Hypothalamus (tissue), 51 donors: ENCODE results near the gene C13orf46.

Experiments used
- DNase-seq, 51 donors: peaks; one replicate each; lab custom pipeline; 2025; lab: John Stamatoyannopoulos, UW

C13orf46 gene

GRCh38 chr13:114010401-114011101 lies 36.7 kb upstream of the C13orf46 start:
- no peak for DNase-seq

DNA sequence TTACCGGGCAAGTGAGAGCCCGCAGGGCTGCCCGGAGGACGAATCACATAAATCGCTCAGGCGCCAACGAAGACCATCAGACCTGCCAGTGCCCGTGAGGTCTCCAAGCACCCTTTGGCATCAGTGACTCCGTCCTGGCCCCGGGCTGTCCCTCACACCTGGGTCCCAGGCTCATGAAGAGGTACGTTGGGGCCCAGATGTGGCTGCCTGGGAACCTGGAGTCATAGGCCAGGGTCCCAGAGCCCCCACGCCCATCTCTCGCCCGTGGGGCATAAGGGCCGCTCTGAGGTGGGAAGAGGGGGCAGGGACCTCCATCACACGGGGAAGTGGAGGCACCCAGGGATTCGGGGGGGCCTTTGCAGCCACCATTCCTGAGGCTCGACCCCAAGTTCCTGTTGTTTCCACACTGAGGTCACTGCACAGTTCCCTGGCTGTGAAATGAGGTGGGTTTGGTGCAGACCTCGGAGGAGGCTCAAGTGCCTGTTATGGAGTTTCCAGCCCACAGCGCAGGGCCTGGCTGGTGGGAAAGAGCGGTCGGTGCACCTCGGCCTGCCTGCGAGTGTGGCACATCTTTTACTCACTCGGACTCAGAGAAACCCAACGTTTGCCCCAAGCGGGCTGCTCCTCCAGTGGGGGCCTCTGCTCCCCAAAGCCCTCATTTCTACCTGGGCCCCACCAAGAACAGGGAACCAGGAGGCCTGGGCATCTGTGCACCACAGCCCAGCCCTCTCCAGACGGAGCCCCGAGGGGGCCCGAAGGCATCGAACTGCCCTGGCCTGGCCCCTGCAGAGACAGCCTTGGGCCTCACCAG lies 35.9 kb upstream of the C13orf46 start:
- DNase-seq, result no peak

DNA sequence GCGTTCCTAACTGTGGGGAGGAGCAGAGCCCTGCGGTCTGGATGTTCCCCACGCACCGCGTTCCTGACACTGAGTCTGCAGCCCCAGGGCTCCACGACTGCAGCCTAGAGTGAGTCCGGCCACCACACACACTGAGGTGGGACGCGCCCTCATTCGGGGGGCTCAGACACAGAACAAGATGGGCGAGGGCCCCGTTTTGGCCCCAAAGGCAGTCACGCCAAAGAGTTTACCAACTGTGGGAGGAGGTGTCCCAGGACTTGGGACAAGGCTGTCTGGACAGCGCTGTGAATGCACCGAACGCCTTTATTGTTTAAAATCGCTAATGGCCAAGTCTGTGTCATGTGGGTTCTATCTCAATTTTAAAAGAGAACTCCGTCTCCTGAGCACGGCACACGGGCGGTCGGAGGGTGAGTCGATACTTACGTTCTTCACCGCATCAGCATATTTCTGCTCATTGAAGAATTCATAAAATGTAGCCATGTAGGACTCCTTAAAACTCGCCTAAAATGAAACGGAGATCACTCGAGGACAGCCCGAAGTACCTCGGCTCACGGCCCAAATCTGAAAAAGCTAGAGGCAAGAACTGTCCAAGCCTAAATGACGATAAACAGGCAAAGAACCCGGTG lies 35.2 kb upstream of the C13orf46 start:
- no peak for DNase-seq

DNA sequence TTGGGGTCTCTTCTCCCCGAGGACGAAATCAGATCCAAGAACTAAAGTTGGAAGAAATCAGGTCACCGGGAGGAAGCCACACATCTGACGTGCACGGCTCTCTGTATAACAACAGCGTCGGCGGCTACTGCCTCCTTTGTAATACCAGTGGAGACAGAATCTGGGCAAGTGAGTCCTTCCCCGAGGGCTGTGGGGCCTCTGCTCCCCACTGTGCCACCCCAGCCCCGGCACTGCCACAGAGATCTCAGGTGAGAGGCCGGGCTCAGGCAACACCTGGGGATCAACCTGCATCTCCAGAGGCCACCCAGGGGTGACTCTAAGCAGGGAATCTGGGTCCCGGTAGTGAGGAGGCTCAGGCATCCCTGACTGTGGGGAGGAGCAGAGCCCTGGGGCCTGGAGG lies 33.7 kb upstream of the C13orf46 start:
- no peak for DNase-seq

DNA sequence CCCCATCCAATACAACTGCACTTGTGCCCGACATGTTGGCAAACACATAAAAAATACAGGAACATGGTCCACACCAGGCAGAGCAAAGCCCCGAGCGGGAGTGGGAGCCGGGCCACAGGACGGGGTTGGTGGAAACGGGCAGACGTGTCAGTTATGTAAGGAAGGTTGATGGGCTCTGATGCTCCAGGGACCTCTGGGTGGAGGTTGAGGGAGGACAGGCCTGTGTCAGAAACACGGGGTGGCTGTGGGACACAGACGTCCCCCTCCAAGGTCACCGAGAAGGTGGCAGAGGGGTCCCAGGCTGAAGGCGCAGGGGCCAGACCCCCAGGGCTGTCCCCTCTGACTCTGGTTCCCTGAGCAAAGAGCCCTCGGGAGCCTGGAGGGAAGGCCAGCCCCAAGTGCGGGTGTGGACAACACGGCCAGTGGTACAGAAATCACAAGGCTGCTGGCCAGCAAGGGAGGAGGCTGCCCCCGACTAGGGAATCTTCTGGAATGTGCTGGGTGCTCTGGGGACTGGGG lies 31.4 kb upstream of the C13orf46 start:
- DNase-seq, result no peak

DNA sequence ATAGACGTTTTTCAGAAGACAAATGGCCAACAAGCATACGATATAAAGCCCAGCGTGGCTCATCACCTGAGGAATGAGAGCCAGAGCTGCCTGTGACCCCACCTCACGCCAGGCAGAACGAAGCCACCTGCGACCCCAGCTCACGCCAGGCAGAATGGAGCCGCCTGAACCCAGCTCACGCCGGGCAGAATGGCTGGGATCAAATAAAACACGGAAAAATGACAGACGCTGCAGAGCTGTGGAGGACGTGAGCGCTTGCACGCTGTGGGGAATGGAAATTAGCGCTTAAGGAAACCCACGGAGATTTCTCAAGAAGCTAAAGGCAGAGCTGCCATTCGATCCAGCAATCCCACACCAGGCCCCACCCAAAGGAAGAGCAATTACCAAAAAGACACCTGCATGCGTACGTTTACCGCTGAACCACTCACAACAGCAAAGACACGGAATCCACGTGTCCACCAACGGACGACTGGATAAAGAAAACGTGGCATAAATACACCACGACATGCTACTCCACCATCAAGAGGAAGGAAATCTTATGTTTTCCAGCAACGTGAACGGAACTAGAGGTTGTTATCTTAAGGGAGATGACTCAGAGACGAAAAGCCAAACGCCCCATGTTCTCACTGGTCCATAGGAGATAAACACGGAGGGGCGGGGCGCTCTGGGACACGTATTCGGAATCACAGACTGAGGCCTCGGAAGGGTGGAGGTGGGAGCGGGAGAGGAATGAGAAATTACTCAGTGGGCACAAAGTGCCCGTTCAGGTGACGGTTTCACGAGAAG lies 30.7 kb upstream of the C13orf46 start:
- DNase-seq, result no peak

DNA sequence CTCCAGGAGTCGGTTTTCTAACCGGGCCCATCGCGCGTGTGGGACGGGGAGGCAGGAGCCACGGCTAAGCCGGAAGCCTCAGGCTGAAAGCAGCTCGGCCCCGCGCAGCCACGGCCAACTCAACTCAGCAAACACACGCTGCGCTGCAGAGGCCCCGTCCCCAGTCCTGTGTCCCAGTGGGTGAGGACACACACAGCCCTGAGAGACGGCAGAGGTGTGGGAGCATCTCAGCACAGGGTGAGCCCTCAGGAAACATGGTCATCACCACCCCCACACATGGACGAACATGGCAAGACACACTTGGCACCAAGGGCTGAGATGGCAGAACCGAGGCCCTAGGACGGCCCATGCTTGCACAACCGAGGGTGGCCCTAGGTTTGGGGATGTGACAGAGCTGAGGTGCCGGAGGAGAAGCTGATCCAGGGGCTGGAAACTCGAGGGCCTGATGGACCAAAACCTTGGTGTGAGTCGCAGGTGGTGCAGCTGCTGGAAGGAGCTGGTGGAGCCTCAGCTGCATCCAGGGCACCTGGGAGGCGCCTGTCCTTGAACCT lies 29.0 kb upstream of the C13orf46 start:
- no peak for DNase-seq

- DNase-seq, result no peak
Measured at GRCh38 chr13:114002009-114002544, 28.2 kb upstream of the C13orf46 start.

- DNase-seq, result no peak
Measured at GRCh38 chr13:114001331-114002008, 27.6 kb upstream of the C13orf46 start.

DNA sequence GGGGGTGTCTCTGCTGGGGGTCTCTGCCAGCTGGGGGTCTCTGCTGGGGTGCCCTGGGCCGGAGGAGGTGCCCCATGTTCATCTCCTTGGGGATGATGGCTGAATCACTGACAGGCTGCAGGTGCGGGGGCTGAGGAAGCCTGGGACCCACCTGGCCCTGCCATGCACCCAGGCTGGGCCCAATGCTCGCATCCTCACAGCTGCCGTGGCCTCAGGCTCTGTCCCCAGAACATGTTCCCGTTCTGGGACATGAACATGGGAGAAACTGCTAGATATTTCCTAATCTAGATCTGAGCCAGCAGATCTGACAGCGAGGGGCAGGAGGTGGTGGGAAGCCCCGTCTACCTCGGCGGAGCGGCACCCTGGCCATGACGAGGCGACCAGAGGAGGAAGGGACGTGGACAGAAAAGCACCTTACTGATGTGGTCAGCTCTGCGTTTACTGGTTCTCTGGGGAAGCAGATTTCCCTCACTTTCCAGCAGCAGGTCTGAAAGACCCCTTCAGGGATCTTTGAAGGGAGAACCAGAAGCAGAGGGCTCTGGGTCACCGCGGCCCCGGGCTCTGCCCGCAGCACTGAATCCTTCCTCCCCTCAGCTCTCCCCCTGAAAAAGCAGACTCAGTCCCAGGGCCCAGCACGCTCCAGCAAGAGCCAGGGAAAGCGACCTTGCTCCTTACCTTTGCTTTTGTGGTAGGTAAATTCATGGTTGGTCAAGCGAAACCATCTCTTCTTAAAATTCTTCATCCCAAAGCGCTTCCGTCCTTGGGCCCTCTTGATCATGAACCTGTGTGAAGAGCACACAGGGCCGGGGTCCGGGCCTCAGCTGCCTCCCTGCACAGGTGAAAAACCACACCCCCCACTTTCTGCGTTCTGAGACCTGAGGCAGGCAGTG lies 26.5 kb upstream of the C13orf46 start:
- no peak for DNase-seq

GRCh38 chr13:113999618-113999910 lies 25.7 kb upstream of the C13orf46 start:
- DNase-seq, result no peak

- no peak for DNase-seq
Measured at GRCh38 chr13:113998781-113999617, 25.1 kb upstream of the C13orf46 start.

DNA sequence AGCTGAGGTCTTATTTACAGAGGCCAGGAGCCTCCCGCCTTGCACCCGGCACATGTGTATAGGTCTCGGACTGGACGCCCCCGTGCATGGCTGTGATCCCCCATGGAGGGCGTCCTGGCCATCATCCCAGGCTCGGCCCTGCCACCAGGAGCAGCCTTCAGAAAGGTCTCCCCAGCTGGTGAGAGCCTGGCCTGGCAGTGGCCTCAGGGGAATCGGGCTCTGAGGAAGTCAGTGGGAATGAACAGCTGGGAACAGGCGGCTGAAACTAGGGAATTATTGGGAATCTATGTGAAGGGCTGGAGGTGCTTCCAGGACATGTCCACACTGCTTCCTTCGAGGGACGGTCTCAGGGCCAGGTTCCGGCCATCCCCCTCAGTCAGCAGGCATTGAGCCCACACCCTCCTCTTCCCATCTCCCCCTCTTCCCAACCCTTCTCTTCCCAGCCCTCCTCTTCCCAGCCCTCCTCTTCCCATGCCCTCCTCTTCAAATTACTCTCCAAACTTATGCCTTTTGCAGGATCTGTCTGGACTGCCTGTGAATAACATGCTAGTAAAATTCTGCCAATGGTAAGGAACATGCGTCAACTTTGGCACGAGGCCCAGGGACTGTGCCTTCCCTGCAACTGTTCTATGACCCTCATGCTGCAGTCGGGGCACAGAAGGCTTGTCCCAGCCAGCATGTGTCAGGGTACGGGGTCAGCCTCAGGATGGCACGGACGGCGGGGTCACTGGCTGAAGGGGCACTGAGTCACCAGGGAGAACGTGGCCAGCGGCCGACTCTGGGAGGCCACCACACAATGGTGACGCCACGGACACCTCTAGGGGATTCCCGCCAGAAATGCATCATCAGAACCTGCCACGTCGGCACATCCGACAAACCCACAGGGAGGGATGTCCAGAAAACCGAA lies 24.2 kb upstream of the C13orf46 start:
- DNase-seq, result peak in 1 of 51 donors; percentile 16

DNA sequence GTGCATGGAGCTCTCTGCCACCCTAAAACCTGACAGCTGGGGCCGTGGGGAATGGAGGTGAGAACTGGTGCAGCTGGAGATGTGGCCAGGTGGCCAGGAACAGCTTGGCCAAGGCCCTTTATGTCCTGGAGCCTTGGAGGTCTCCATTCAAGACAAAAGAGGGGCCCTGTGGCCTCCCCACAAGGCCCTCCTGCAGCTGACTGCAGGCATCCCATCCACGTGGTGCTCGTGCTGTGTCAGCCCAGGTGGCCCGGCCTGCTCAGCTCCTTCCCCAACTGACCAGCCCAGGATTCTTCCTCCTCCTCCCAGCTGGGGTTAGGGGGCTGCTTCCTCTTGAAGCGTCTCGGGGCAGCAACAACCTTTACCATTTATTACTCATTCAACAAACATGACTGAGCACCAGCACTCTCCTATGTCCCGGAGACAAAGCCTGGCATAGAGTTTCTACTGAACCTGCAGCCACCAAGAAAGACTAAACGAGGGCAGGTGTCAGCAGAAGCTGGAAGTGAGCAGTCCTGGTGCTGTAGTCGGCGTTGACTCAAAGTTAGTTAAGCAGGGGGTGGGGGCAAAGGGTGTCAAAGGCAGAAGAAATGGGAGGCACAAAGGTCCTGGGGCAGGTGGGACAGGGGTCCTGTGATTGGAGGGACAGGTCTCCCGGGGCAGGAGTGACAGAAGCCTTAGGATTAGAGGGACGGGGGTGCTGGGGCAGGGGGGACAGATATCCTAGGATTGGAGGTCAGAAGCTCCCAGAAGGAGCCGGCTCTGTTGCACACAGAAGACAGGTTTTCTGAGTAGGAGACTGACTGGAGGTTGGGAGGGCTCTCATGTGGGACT lies 23.3 kb upstream of the C13orf46 start:
- no peak for DNase-seq

GRCh38 chr13:113996081-113996911 lies 22.4 kb upstream of the C13orf46 start:
- no peak for DNase-seq
